Dedifferentiated amniotic fluid mesenchymal stem cell (primary cell): ENCODE results near the gene CAPN6.

Source experiments
- DNase-seq: peaks from one replicate; pipeline ENCODE4 v3.0.0-alpha.2; 2016; ENCODE audit errors: extremely low spot score

Gene CAPN6

DNA sequence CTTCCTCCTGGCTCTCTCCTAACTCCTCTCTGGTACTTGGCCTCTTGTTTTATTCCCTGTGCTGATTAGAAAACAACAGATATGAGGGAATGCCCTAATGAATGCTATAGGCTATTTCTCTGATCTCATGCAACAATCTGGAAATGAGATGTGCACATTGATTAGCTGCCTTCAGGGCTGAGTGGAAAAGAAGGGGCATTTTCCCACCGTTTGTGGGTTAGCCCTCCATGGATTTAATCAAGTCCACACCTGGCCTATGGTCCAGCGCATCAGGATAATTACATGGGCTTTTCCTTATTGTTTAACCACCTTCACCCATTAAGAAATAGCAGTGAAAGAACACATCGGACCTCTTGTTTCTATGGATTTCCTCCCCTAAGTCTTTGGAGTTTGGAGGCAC lies 70.0 kb downstream of the CAPN6 start:
- DNase-seq, result no peak

DNA sequence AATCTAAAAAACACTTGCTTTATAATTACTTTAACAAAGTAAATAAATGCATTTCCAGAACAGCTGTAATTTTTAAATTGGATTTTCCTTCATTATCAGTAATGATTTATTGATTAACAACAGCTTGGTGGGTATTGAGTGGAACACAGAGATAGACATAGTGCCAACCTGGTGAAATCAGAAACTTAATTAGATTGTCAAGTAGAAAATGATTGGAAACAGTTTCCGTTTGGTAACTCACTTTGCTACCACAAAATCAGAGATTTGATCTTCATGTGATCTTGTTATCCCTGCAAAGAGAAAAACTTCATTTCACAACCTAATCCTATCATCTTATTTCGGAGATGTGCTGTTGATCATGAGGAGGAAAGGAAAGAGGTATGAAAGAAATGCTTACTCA lies 70.8 kb downstream of the CAPN6 start:
- no peak for DNase-seq
